OCI-LY1 (cell line): ENCODE data around the gene MAF.

Experiments
- H2AFZ ChIP-seq: fragments of 200-600 bp; sonication (generic), shearing (Covaris generic); 2 replicates; pipeline ENCODE4 v1.6.0; 2014; ENCODE audit warnings: antibody characterized with exemption, mild to moderate bottlenecking, low read length
- H3F3A ChIP-seq: fragments of 200-600 bp; sonication (generic), shearing (Covaris generic); 2 replicates; pipeline ENCODE4 v1.6.0; 2014; ENCODE audit warnings: mild to moderate bottlenecking, antibody characterized with exemption, low read length, moderate library complexity; ENCODE audit not compliant: insufficient read depth
- H3K27ac ChIP-seq: fragments of 200-600 bp; sonication (generic); 2 replicates; pipeline ENCODE4 v1.5.1; 2014; ENCODE audit warnings: low read length, mixed run types, mild to moderate bottlenecking, low read depth; ENCODE audit not compliant: poor library complexity, severe bottlenecking
- H3K27me3 ChIP-seq: fragments of 200-600 bp; sonication (generic); 2 replicates; pipeline ENCODE4 v1.6.0; 2014; ENCODE audit warnings: antibody characterized with exemption, mild to moderate bottlenecking, low read length, moderate library complexity; ENCODE audit not compliant: insufficient read depth
- H3K36me3 ChIP-seq: fragments of 200-600 bp; sonication (generic); 2 replicates; pipeline ENCODE4 v1.6.1; 2014; ENCODE audit warnings: mild to moderate bottlenecking, antibody characterized with exemption, low read length, moderate library complexity, mixed read lengths; ENCODE audit not compliant: insufficient read depth
- H3K4me1 ChIP-seq: fragments of 200-600 bp; sonication (generic); 2 replicates; pipeline ENCODE4 v1.5.1; 2014; ENCODE audit warnings: mild to moderate bottlenecking, low read length, moderate library complexity; ENCODE audit not compliant: insufficient read depth, severe bottlenecking
- H3K4me2 ChIP-seq: fragments of 200-600 bp; sonication (generic), shearing (Covaris generic); 2 replicates; pipeline ENCODE4 v1.6.1; 2014; ENCODE audit warnings: low read length
- H3K4me3 ChIP-seq: fragments of 200-600 bp; sonication (generic); 2 replicates; pipeline ENCODE4 v1.5.1; 2014; ENCODE audit warnings: low read length, low read depth, mild to moderate bottlenecking, mixed read lengths; ENCODE audit not compliant: poor library complexity, severe bottlenecking
- H3K79me2 ChIP-seq: fragments of 200-600 bp; shearing (Covaris generic); 2 replicates; pipeline ENCODE4 v1.6.1; 2016; ENCODE audit warnings: mixed run types, low read length, mixed read lengths; ENCODE audit not compliant: insufficient read depth
- H3K9ac ChIP-seq: fragments of 200-600 bp; sonication (generic), shearing (Covaris generic); 2 replicates; pipeline ENCODE4 v1.6.1; 2014; ENCODE audit warnings: mild to moderate bottlenecking, low read length, mixed read lengths
- H3K9me2 ChIP-seq: fragments of 200-600 bp; sonication (generic), shearing (Covaris generic); 2 replicates; pipeline ENCODE4 v1.6.1; 2014; ENCODE audit warnings: low read depth, mild to moderate bottlenecking, low read length, mixed read lengths
- H3K9me3 ChIP-seq: fragments of 200-600 bp; shearing (Covaris generic); 2 replicates; pipeline ENCODE4 v1.6.1; 2014; ENCODE audit warnings: low read length, mixed read lengths
- H4K20me1 ChIP-seq: fragments of 200-600 bp; sonication (generic), shearing (Covaris generic); 2 replicates; pipeline ENCODE4 v1.6.0; 2016; ENCODE audit warnings: mild to moderate bottlenecking, low read length; ENCODE audit not compliant: insufficient read depth
- CTCF ChIP-seq: fragments of 200-600 bp; sonication (generic), shearing (Covaris generic); IDR thresholded peaks from 2 replicates; pipeline ENCODE4 v1.5.1; 2017; ENCODE audit warnings: mild to moderate bottlenecking, antibody characterized with exemption, low read length, moderate library complexity, mixed read lengths
- EZH2 ChIP-seq: fragments of 200-600 bp; sonication (generic), shearing (Covaris generic); IDR thresholded peaks from 2 replicates; pipeline ENCODE4 v1.8.0; 2017; ENCODE audit warnings: borderline replicate concordance, mixed run types, mild to moderate bottlenecking, antibody characterized with exemption, low read length, moderate library complexity, mixed read lengths

The MAF gene

GRCh38 chr16:79573071-79573470 lies 27.5 kb downstream of the MAF start:
- H3K9me2 ChIP-seq = no peaks in the 10 kb centered on the region
- no peak overlapping the region for H2AFZ ChIP-seq
- no peak overlapping the region for H3K27ac ChIP-seq
- H3K27me3 ChIP-seq = no peaks in the 10 kb centered on the region
- H4K20me1 ChIP-seq = no peaks in the 10 kb centered on the region
- no peaks in the 10 kb centered on the region for H3K9me3 ChIP-seq
- no peaks in the 10 kb centered on the region for H3K4me1 ChIP-seq
- H3K9ac ChIP-seq = no peak overlapping the region
- no peak overlapping the region for H3K4me2 ChIP-seq
- H3F3A ChIP-seq = no peaks in the 10 kb centered on the region
- no peaks in the 10 kb centered on the region for H3K36me3 ChIP-seq
- TF ChIP-seq CTCF = no peak
- TF ChIP-seq EZH2 = no peak
- H3K4me3 ChIP-seq = no peak overlapping the region
- H3K79me2 ChIP-seq = no peaks in the 10 kb centered on the region

- TF ChIP-seq CTCF (no peak), EZH2 (no peak)
- H2AFZ ChIP-seq = no peak overlapping the region
- H3K9me2 ChIP-seq = no peaks in the 10 kb centered on the region
- H3K9ac ChIP-seq = no peak overlapping the region
- H3K27me3 ChIP-seq = no peaks in the 10 kb centered on the region
- H3F3A ChIP-seq = no peaks in the 10 kb centered on the region
- no peak overlapping the region for H3K4me3 ChIP-seq
- H3K36me3 ChIP-seq = no peaks in the 10 kb centered on the region
- H3K4me1 ChIP-seq = no peaks in the 10 kb centered on the region
- H3K9me3 ChIP-seq = no peaks in the 10 kb centered on the region
- H3K4me2 ChIP-seq = no peak overlapping the region
- H3K79me2 ChIP-seq = no peaks in the 10 kb centered on the region
- H4K20me1 ChIP-seq = no peaks in the 10 kb centered on the region
- H3K27ac ChIP-seq = no peak overlapping the region
Measured at GRCh38 chr16:79571903-79572535, 28.5 kb downstream of the MAF start.

GRCh38 chr16:79571065-79571902 lies 29.3 kb downstream of the MAF start:
- Histone ChIP-seq H4K20me1 (no peaks in the 10 kb centered on the region), H3K36me3 (no peaks in the 10 kb centered on the region), H2AFZ (no peak overlapping the region), H3K9me3 (no peaks in the 10 kb centered on the region), H3K9ac (no peak overlapping the region), H3K27ac (no peak overlapping the region), H3K79me2 (no peaks in the 10 kb centered on the region), H3K4me1 (no peaks in the 10 kb centered on the region), H3K4me3 (no peak overlapping the region), H3K27me3 (no peaks in the 10 kb centered on the region), H3F3A (no peaks in the 10 kb centered on the region), H3K4me2 (no peak overlapping the region), H3K9me2 (no peaks in the 10 kb centered on the region)
- TF ChIP-seq CTCF = no peak
- no peak for TF ChIP-seq EZH2
